Tibial nerve (tissue), 4 donors: Measurements from ENCODE around the gene PPIP5K2.
"Not testable (repeated sequence)": the region's sequence is repeated elsewhere in the genome, so short reads cannot be mapped to it uniquely, and the experiment has no call there.

Experiments
- CTCF ChIP-seq, 5 experiments: fragments of 200-600 bp in 3 of 5; fragments of 450-650 bp in 2 of 5; sonication (generic) in 3 of 5; IDR thresholded peaks; one replicate each; pipeline ENCODE4 v1.5.1; 2016 to 2019; ENCODE audit warnings: antibody characterized with exemption in 5 of 5, mild to moderate bottlenecking in 3 of 5, moderate library complexity in 2 of 5
- EP300 ChIP-seq, 2 donors: sonication (generic); formaldehyde crosslinking; IDR thresholded peaks; one replicate each; pipeline ENCODE4 v1.6.1; 2017; ENCODE audit warnings: antibody characterized with exemption in 2 of 2, mild to moderate bottlenecking in 1 of 2
- POLR2A ChIP-seq, 2 donors: fragments of 450-650 bp; IDR thresholded peaks; one replicate each; pipeline ENCODE4 v1.6.1; 2017; ENCODE audit warnings: antibody characterized with exemption in 2 of 2, mild to moderate bottlenecking in 2 of 2, moderate library complexity in 2 of 2

- not testable (repeated sequence) for TF ChIP-seq CTCF, POLR2A, EP300 (IDR thresholded peaks at IDR 0.05)
Measured at GRCh38 chr5:103219074-103219473, 99.0 kb downstream of the PPIP5K2 start.
